ENCODE results near the gene KMT2C.
A peak's percentile ranks its signal among the peaks of the same experiment; 100 is the strongest.
"Not testable (repeated sequence)": the region's sequence is repeated elsewhere in the genome, so short reads cannot be mapped to it uniquely, and the experiment has no call there.

KMT2C gene

DNA sequence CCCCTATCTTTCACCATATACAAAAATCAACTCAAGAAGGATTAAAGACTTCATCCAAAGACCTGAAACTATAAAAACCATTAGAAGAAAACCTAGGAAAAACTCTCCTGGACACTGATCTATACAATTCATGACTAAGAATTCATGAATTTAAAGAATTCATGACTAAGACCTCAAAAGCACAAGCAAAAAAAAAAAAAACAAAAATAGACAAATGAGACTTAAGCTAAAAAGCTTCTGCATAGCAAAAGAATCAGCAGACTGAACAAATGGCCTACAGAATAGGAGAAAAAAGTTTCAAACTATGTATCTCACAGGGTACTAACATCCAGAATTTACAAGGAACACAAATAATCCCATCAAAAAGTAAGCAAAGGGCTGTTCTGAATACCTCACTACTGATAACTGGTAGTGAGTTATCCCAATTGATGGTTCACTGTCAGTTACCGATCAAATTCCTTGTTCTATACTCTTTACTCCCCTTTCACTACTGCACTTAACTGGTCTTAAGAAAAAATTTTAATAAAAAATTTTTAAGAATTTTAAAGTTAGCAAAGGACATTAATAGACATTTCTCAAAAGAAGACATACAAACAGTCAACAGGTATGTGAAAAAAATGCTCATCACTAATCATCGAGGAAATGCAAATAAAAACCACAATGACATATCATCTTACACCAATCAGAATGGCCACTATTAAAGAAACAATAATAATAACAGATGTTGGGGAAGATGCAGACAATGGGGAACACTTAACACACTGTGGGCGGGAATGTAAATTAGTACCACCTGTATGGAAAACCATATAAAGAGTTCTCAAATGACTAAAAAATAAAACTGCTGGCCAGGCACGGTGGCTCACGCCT, 33.2 kb downstream of the KMT2C start:
- in situ Hi-C loops (cut with MboI; ENCODE audit: low pct_unique_long_range_greater_than_20kb, low sequenced_read_pairs, unreplicated experiment) = no loop called here
- DNase-seq (ENCODE audit: low spot score) = peak; percentile 31
- TF ChIP-seq, protein P1, sequence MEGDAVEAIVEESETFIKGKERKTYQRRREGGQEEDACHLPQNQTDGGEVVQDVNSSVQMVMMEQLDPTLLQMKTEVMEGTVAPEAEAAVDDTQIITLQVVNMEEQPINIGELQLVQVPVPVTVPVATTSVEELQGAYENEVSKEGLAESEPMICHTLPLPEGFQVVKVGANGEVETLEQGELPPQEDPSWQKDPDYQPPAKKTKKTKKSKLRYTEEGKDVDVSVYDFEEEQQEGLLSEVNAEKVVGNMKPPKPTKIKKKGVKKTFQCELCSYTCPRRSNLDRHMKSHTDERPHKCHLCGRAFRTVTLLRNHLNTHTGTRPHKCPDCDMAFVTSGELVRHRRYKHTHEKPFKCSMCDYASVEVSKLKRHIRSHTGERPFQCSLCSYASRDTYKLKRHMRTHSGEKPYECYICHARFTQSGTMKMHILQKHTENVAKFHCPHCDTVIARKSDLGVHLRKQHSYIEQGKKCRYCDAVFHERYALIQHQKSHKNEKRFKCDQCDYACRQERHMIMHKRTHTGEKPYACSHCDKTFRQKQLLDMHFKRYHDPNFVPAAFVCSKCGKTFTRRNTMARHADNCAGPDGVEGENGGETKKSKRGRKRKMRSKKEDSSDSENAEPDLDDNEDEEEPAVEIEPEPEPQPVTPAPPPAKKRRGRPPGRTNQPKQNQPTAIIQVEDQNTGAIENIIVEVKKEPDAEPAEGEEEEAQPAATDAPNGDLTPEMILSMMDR (IDR thresholded peaks at IDR 0.05; ENCODE audit: extremely low read depth, insufficient read depth, missing control alignments) = no peak

DNA sequence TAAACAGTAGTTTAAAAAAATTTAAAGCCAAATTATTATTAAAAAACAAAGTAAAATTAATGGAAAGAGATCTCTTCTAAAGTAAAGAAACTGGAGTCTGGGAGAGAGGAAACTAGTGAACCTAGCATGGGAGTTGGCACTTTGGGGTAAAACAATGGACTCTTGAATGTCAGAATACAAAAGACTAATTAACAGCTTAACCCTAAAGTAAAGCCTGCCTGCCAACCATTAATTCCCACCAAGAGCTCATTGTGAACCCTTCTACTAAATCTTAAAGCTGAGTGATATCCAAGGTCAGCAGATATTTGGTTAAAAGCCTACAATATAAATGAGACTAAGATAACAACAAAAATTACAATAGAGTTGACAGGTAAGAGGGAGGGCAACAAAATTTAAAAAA, 36.5 kb downstream of the KMT2C start:
- DNase-seq (ENCODE audit: low spot score) = no peak
- in situ Hi-C loops (cut with MboI; ENCODE audit: low pct_unique_long_range_greater_than_20kb, low sequenced_read_pairs, unreplicated experiment) = no loop called here
- TF ChIP-seq, protein P1 (IDR thresholded peaks at IDR 0.05; ENCODE audit: extremely low read depth, insufficient read depth, missing control alignments) = no peak

DNA sequence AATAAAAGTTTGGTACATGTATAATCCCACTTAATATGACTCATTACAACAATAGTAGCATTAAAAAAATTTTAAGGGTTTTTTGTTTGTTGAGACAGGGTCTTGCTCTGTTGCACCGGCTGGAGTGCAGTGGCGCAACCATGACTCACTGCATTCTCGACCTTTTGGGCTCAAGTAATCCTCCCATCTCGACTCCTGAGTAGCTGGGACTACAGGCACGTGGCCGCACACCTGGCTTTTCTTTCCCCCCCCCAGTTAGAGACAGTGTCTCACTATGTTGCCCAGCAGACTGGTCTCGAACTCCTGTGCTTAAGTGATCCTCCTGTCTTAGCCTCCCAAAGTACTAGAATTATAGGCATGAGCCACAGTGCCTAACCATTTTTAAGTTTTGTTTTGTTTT, 40.7 kb downstream of the KMT2C start:
- DNase-seq (ENCODE audit: low spot score) = no peak
- in situ Hi-C loops (cut with MboI; ENCODE audit: low pct_unique_long_range_greater_than_20kb, low sequenced_read_pairs, unreplicated experiment) = no loop called here
- TF ChIP-seq, protein P1 (IDR thresholded peaks at IDR 0.05; ENCODE audit: extremely low read depth, insufficient read depth, missing control alignments) = no peak

DNA sequence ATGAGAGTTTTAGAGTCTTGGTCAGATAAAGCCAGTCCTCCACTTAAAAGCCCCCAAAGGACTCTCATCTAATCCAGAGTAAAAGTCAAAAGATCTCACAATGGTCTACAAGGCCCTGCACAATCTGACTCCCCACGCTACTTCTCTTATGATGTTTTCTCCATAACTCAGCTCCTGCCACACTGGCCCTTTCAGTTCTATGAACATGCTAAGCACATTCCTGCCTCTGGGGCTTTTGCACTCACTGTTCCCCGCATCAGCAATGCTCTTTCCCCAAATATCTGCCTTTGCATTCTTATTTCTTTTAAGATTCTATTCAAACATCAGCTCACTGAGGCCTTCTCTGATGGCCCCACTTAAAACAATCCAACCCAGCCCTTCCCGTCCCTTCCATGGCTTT, 41.6 kb downstream of the KMT2C start:
- in situ Hi-C loops (cut with MboI; ENCODE audit: low pct_unique_long_range_greater_than_20kb, low sequenced_read_pairs, unreplicated experiment); DNase-seq (ENCODE audit: low spot score): not testable (repeated sequence)

DNA sequence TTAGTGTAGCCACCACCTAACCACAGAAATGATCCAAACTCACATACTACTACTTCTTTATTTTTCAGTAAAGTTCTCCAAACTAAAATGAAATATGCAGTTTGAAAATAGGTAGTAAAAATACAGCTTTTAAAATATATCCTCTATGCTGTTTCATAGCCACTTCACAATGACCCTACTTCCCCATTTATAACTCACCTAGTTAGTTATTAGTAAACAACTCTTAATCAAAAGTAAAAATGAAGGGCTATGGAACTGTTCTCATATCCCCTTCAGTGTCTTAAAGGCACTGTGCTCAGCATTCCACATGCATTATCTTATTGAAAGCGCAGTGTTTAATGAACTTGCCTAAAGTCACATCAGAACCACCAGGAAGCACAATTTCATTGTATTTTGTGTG, 43.5 kb downstream of the KMT2C start:
- no peak for DNase-seq (ENCODE audit: low spot score)
- TF ChIP-seq, protein P1 (IDR thresholded peaks at IDR 0.05; ENCODE audit: extremely low read depth, insufficient read depth, missing control alignments) = no peak
- in situ Hi-C loops (cut with MboI; ENCODE audit: low pct_unique_long_range_greater_than_20kb, low sequenced_read_pairs, unreplicated experiment) = no loop called here

DNA sequence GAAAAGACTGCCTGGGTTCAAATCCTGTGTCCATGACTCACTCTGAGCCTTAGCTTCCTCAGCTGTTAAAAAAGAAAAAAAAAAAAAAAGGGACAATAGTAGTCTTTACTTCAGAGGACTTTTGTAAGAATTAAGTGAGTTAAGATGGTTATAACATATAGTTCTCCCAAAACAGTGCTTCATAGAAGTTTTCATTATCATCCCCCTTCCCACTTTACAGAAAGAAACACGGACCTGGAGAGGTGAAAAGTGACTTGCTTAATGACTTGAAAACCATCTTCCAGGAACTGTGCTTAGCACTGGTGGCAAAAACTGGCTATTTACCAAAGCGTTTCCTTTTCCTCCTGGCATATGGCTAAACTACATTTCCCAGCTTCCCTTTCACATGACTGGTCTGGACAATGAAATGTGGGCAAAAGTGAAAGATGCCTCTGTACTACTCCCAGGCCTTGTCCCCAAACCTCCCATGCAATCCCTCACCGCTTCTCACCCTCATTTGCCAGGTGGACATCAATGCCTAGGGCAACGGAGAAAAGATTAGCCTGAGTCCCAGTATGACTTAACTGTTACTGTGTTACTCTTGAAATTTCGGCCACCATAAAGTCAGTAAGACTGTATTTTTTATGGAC, 49.6 kb downstream of the KMT2C start:
- DNase-seq (ENCODE audit: low spot score); in situ Hi-C loops (cut with MboI; ENCODE audit: low pct_unique_long_range_greater_than_20kb, low sequenced_read_pairs, unreplicated experiment): not testable (repeated sequence)

DNA sequence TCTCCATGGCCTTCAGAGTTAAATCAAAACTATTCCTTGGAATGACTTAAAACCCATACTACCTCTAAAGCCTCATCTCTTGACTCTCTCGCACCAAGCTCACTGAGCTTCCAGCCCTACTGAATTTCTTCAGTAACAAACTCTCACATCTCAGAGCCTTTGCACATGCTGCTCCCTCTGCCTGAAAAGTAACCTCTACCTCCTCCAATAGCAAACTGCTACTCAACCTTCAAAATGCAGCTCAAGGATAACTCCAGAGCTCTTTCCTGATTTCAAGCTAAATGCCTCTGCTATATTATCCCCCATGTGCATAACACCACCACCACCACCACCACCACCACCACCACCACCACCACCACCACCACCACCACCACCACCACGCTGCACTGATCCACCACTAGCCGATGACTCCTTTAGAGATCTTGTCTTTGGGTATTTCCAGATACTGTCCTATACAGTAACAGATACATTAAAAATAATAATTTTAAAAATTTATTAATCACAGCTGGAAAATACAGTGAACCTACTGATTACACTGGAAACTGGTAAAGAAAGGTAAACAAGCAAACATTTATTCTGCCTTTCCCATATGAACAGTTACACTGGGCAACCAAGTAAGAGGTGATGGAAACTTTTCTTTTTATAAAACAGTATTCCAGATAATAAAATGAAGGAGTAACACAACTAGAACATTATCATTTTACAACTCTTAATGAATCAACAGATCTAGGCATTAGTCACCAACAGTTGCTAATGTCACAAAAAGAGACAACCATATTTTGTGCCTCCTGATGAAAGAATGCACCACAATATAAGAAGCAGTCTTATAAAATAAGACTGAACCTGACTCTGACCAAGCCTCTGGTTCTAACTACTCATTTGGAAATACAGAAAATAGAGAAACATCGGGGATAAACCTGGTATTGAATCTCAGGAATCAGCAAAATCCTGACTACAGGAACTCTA, 51.3 kb downstream of the KMT2C start:
- in situ Hi-C loops (cut with MboI; ENCODE audit: low pct_unique_long_range_greater_than_20kb, low sequenced_read_pairs, unreplicated experiment); DNase-seq (ENCODE audit: low spot score): not testable (repeated sequence)

All from GM13977 (cell line).